SW 1271 (cell line): ENCODE data around the gene FUT6.

Experiments
- DNase-seq, 2 experiments: peaks; one replicate each; lab custom pipeline; 2025; lab: John Stamatoyannopoulos, UW

Gene FUT6

DNA sequence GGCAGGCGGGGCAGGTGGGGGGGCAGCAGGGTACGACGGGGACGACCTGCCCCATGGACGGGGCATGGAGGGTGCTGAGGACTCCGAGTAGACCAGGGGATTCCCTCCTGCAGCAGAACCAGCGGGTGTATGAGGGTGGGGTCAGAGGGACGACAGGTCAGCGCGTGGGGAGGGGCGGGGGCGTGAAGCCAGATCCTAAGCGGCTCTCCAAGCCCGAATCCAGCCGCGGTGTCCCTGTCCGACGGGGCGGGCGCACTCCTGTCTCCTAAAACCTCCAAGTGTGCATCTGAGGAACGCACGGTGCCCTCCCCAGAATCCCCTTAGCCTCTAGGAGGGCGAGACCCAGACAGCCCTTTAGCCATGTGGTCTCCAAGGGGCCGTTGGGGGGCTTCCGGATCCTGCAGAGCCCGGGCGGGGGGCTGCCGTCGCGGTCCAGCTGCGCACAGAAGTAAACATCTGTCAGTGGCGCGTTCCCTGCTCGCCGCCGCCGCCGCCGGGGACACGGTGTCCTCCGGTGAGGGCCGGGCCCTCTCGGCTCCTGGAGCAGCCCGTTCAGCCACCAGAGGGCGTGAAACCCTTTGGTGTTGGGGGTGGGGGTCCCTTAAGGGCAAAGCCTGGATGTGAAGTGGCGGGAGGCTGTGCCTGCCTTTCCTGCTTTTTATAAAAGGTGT lies 33.9 kb downstream of the FUT6 start:
- DNase-seq = peak in 1 of 2 experiments; percentile 45

DNA sequence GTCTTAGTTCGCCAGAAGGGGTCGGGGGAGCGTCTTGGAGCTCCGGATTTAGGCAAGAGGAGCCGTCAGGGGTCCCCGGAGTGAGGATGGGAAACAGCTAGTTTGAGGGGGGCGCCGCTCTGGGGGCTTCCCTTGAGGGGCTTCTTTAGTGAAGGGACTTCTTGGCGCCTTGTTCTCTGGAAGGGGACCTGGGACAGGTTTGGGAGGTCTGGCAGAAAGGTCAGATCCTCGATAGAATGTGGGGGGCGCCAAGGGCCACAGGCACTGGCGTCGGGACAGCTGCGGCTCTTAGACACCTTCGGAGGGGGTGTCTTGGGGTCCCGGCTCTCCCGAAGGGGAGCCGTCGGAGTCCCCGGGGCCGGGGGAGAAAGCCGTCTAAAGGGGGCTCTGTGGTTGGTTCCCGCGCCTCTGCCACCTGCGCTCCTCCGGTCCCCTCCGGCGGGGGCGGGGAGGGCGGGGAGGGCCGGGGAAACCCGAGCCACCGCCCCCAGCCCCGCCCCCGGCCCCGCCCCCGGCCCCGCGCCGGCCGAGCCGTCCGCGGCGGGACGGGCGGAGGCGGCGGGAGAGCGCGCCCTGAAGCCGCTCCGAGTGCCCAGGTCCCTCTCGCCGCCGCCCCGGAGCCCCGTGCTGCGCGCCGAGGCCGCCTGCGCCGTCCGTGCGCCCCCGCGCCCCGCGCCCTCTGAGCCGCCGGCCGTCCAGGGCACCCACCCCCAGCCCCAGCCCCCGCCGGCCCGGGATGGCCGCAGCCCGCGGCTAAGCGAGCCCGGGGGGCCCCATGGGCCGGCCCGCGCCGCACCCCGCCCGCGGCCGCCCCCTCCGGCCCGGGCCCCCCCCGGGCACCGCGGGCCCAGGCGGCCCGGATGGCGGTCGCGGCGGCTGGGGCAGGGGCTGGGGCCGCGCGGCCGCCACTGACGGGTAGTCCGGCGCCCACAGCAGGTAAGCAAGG lies 34.7 kb downstream of the FUT6 start, which contains the start of gene NRTN:
TSS of gene NRTN (plus strand) at position 552 of the 946 bp plus-strand sequence. CDS start 19,099 bp downstream, outside the sequence.
- DNase-seq = peak in 1 of 2 experiments; percentile 13

DNA sequence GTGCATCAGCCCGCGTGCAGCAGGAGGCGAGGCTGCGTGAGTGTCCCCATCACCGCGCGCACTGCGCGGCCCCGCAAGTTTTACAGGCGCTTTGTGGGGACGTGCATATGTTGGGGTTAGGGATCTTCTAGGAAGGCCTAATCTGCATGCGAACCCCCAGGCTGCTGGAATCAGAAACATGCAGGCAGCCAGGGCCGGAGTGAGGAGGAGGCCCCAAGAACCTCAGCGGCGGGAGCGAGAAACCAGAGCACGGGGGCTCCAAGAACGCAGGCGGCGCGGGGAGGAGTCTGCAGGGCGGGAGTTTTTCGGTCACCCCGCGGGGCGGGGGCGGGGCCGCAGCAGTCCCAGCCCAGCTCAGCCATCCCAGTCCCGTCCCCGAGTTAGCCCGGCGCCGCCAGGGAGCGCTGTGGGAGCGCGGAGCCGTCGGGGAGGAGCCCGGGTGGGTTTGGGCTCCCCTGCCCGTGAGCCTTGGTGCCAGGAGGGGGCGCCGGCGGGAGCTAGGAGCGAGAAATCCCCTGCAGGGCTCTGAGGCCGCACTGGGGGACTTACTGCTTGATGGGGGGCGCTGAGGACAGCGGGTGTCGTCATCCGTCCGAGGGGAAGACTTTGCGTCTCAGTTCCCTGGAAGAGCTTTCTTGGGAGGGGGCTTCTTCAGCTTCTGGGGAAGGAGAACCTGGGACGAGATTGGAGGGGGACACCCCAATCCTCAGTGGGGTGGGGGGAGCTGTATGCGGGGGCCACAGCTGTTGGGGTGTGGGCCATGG lies 35.6 kb downstream of the FUT6 start:
- DNase-seq = peak; percentile 88

DNA sequence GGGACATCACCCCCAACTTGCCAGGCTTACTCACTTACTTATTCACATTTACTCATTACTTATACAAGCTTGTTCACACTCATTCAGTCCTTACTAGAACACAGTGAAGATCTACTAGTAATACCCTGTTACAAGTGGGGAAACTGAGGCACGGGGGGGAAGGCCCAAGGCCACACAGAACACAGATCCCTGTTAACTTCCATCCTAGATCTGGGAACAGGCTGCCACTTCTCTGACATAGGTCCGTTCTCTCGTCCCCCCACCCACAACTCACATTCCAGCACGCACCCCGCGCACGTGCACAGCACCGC lies 36.1 kb downstream of the FUT6 start:
- no peak for DNase-seq

DNA sequence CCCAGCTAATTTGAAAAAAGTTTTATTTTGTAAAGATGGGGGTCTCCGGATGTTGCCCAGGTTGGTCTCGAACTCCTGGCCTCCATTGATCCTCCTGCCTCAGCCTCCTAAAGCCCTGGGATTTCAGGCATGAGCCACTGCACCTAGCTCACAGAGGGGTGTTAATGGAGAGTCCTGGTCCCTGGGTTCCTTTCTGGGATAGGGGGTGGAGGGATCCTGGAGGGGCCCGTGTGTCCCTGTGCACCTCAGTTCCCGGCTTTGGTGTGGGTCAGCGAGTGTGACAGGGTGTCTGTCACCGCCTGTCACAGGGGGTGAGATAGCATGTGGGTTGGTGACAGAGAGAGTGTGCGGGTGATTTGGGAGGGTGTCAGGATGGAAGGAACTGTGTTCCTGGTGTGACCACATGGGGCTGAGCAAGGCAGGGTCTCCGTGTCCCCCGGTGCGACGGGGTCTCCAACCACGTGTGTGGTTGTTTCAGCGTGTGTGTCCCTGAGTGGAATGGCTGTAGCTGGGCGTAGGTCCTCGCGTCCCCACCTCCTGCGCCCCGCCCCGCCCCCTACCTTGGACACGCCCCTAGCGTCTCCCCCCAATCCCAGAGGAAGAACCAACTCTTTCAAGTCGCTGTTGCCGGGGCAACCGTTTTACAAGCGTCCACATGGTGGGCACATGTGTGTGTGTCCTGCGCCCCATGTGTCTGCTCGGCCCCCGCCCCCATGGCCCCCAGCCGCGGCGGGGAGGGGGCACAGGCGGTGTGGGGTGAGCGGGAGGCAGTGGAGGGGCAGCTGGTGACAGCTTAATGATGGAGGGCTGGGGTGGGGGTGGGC lies 37.5 kb downstream of the FUT6 start:
- DNase-seq = no peak

DNA sequence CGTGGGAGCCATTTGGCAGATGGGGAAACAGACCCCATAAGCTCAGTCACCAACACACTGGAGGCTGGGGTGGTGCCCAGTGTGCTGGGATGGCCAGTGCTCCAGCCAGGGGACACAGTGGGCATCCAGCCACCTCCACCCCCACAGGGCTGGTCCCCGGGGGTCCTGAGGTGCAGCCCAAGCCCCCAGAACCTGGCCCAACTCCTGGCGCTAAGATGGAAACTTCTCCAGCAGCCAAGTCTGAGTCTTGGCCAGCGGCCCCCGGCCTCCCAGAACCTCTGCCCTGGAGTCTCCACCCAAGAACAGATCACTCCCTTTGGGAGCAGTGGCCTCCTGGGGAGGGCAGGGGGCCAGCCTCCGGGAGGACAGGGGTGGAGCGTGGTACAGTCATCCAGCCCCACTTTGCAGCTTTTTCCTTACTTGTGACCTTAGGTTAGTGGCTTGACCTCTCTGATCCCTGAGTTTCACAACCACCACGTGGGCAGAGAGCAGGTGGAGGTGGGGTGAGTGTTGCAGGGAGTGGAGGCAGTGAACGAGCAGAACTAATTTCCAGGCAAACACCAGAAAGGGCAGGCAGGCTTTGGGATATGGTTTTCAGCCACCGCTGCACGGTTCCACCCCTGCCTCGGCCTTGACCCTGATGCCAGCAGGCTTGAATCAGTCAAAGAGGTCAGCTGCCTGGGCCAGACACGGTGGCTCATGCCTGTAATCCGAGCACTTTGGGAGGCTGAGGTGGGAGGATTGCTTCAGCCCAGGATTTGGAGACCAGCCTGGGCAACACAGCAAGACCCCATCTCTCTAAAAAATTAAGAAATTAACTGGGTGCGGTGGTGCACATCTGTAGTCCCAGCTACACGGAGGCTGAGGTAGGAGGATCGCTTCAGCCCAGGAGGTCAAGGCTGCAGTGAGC lies 38.9 kb downstream of the FUT6 start:
- no peak for DNase-seq

DNA sequence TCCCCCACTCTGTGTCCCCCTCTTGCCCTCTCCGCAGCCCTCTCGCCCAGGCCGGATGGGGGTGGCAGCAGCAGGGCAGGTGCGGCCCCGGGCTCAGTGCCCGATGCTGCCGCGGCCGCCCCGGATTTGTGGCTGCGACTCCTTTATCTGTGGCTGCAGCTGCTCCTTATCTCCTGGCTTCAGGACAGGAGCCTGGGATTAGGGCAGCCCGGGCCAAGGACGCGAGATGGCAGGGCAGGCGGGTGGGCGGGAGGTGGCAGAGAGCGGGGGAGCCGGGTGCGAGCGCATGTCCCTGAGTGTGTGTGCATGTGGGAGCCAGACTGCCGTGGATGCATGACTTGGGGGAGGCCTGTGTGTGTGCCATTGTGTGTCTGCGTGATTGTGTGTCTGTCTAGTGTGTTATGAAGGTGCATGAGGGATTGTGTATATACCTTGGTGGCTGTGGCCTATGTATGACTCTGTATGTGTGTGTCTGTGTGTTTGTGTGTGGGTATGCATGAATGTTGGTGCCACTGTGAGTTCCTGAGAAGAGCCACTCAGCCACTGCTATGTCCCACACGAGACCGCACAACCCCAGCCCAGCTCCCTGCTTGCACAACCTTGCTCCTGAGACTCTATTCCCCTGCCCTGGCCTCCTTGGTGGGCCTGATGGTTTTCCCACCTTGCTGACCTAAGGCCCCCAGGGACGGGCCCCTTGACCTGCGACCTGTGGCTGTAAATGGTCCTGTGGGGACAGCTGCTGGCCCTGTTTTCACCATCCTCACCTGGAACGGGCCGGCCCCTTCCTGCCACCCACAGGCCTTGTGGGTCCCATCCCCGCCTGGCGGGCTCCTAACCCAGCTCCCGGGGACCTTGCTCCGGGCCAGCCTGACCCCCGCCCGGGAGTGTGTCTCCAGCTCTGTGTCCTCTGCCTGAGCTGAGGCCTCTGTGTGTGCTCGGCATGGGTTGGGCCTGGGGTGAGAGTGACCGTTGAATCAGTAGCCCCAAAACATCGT lies 40.0 kb downstream of the FUT6 start:
- no peak for DNase-seq

DNA sequence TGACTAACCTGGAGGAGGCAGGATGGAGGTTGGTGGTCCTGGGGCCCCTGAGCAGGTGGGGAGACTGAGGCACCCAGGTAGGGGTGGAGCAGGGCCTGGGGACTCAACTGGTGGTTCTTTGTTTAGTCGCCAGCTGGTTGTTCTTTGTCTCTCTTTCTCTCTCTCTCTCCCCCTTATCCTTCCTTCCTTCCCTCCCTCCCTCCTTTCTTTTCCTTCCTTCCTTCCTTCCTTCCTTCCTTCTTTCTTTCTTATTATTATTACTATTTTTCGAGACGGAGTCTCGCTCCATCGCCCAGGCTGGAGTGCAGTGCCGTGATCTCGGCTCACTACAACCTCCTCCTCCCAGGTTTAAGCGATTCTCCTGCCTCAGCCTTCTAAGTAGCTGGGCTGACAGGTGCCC lies 41.3 kb downstream of the FUT6 start:
- DNase-seq = no peak

DNA sequence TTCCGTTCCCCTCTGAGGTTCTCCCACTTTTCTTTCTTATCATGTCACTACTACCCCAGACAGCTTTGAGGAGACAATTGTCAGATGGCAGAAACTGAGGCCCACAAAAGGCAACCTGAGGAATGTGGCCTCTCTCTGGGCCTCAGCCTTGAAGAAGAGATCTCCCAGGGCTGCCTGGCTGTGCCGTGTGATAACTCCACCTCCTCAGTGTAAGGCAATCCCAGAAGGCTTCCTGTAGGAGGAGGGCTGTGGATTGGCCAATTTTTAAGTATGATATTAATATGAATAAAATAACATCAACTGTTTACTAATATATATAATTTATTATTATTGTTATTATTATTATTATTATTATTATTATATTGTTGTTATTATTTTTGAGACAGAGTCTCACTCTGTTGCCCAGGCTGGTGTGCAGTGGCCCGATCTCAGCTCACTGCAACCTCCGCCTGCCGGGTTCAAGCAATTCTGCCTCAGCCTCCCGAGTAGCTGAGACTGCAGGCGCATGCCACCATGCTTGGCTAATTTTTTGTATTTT lies 44.1 kb downstream of the FUT6 start:
- DNase-seq = no peak

DNA sequence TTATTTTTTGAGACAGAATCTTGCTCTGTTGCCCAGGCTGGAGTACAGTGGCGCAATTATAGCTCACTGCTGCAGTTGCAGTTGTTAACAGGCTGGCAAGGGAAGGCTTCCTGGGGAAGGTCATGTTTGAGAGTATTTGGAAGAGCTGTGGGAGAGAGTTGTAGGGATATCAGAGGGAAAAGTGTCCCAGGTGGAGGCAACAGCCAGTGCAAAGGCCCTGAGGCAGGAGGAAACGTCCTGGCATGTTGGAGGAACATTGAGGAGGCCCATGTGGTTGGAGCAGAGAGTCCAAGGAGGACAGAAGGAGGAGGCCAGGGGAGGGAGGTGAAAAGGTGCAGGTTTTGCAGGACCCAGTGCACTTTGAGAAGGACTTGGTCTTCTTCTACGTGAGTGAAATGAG lies 46.3 kb downstream of the FUT6 start:
- DNase-seq = no peak

DNA sequence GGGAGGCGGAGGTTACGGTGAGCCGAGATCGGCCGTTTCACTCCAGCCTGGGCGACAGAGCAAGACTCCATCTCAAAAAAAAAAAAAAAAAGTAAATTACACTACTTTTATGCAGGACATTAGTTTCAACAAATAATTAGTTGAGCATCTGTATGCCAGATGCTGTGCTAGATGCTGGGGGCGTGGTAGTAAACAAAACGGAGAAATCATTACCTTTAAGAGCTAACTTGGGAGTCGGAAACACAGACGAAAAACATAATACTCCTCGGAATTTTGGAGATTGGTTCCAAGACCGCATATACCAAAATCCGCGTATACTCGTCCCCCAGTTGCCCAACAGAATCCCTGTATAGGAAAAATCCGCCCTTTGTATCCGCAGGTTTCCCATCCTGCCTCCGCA lies 47.3 kb downstream of the FUT6 start:
- no peak for DNase-seq

DNA sequence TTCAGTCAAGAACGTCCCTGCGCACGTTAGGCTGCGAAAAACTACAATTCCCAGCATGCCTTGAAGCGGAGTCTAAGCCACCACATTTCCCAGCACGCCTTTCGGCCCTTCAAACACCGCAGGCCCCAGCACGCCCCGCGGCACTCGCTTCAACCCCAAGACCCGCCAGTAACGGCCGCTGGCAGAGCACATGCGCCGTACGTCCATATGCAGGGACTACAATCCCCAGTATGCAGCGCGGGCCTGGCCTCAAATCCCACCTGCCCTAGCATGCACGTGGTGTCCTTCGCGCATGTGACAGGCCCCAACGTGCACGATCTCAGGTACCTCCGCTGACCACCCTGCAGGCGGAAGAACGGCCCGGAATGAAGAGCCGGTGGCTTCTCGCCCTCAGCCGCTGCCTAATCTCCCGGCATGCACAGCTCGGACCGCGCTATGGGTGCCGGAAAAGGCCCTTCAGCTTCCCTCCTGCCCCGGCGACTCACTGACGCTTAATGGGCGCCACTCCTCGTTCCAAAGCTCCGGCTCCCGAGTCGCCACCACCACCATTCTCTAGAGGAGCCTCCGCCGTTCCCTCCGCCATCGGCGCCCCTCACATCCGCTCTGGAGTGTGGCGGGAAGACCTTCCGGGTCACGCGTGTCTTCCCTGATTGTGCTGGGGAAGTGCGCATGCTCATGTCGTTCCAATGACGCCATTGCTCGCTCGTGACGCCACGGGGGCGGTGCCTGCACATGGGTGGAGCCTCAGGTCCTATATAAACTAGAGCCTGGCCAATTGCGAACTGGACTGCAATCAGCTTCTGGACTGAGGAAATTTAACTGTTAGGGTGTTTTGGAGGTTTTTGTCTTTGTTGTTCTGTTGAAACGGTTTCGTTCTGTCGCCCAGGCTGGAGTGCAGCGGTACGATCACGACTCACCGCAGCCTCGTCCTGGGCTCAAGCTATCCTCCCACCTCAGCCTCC lies 48.7 kb downstream of the FUT6 start, which contains the start of gene DUS3L:
TSS of gene DUS3L (minus strand) at position 605 of the 962 bp plus-strand sequence. CDS start at position 583, 22 bp downstream.
- peak; percentile 88 to 97 for DNase-seq

DNA sequence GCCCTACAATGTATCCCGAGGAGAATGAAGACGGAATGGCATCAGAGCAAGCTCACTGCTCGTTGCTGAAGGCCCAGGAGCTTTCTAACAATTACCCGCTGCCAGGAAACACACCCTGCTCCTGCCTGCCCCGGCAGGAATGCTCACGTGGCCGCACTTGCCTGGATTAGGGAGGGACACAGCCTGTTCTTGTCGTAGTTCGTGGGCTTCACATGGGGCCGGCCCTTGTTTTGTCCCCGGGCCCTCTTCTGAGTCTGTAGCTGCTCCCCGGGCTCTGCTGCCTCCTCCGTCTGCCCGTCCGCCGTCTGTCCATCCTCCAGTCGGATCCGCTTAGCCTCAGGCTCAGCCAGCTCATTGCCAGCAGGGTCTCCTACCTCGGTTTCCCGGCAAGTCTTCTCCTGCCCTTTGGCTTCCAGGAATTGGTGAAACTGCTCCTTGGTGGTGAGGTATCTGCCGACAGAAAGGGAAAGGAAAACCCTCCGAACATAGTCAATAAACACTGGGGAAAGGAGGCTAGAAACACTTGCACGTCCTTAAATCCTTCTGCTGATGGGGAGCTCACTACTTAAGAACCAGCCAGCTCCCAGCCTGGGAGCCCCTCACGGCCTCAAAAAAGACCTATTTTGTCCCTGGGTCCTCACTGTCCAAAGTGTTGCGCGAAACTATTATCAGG lies 49.5 kb downstream of the FUT6 start:
- no peak for DNase-seq

DNA sequence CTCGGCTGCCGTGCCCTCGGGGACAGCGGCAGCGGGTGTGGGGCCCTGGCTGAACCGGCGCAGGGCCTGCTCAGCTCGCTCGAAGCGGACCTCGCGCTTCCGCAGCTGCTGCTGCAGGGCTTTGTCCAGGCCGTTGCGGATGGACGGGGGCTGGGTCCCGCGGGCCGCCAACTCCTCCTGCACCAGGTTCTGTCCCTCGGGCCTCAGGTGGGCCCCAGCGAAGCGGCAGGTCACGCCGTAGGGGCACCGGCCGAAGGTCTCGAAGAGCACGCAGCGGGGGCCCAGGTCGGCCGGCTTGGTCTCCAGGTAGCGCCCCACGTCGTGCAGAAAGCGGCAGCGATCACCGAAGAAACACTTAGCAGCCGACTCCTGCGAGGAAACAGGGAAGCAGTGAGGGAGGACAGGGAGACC lies 50.1 kb downstream of the FUT6 start:
- DNase-seq = no peak

DNA sequence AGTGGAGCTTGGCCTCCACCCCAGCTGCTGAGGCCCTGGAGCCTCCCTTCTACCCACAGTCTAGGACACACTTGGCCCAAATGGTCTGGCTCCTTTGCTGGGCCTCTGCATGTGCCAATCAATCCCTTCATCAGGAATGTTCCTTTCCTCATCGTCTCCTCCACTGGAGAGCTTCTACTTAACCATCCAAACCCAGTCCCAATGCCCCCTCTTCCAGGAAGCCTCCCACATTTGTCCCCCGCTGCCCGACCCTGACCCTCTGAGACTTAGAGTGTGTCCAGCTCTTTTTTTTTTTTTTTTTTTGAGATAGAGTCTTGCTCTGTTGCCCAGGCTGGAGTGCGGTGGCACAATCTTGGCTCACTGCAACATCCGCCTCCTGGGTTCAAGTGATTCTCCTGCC lies 51.1 kb downstream of the FUT6 start:
- no peak for DNase-seq

DNA sequence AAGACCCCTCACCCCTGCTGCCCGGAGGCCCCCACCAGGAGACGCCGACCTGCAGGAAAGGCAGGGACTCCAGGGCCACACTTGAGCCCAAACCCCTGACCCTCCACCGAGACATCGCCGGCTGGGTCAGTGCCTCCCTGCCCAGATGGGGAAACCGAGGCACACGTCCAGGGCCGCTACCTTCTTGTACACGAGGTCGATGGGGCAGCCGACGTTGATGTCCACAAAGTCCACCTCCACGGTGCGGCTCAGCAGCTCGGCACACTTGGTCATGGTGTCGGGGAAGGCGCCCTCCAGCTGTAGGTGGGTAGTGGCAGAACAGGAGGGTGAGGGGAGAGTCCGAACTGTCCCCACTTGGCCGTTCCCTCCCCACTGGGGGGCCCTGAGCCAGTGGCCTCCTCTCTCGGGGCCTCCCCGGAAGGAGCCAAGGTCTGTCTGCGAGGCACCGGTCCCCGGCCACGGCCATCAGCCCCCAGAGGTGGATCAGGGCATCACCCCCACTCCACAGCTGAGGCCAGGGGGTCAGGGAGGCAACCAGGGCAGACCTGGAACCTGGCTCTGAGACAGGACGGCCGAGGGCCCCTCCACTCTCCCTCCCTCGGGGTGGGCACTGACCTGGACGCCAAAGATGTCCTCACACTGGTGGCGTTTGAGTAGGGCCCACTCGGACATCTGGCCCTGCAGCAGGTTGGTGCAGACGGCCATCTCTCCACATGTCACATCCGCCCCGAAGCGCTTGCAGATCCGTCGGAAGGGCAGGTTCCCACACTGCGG lies 51.9 kb downstream of the FUT6 start:
- DNase-seq = no peak
